ENCODE results near the gene EFCAB8.

Gene EFCAB8

GRCh38 chr20:32883081-32883480, 24.4 kb downstream of the EFCAB8 start:
- DNase-seq (ENCODE audit: low read depth), result no peak
- no peak overlapping the region for H3K4me3 ChIP-seq (ENCODE audit: control insufficient read depth, low read depth, low read length)
- TF ChIP-seq, protein P1, sequence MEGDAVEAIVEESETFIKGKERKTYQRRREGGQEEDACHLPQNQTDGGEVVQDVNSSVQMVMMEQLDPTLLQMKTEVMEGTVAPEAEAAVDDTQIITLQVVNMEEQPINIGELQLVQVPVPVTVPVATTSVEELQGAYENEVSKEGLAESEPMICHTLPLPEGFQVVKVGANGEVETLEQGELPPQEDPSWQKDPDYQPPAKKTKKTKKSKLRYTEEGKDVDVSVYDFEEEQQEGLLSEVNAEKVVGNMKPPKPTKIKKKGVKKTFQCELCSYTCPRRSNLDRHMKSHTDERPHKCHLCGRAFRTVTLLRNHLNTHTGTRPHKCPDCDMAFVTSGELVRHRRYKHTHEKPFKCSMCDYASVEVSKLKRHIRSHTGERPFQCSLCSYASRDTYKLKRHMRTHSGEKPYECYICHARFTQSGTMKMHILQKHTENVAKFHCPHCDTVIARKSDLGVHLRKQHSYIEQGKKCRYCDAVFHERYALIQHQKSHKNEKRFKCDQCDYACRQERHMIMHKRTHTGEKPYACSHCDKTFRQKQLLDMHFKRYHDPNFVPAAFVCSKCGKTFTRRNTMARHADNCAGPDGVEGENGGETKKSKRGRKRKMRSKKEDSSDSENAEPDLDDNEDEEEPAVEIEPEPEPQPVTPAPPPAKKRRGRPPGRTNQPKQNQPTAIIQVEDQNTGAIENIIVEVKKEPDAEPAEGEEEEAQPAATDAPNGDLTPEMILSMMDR (conservative IDR thresholded peaks at IDR 0.05; ENCODE audit: control insufficient read depth, insufficient read depth, low read depth, low read length), result no peak

DNA sequence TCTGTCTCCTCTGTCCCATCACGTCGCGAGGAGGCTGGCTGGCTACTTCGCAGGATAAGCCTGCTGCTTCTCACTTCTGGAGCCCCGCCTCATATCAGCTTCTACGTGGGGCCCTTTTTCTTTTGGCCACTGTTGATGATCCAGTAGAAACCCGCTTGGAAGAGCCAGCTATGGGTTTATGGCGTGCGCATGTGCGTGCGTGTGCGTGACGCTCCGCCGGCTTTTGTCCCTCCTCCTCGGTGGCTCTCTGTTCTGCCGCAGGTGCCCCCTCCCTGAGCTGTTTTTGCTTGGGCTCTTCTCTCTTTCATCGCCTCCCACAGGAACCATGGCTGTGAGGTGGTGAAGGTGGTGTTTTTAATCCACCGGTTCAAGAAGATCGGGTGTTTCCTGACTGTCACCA, 26.5 kb downstream of the EFCAB8 start:
- no peak overlapping the region for H3K4me3 ChIP-seq (ENCODE audit: control insufficient read depth, low read depth, low read length)
- TF ChIP-seq, protein P1 (conservative IDR thresholded peaks at IDR 0.05; ENCODE audit: control insufficient read depth, insufficient read depth, low read depth, low read length), result no peak
- DNase-seq (ENCODE audit: low read depth), result no peak

DNA sequence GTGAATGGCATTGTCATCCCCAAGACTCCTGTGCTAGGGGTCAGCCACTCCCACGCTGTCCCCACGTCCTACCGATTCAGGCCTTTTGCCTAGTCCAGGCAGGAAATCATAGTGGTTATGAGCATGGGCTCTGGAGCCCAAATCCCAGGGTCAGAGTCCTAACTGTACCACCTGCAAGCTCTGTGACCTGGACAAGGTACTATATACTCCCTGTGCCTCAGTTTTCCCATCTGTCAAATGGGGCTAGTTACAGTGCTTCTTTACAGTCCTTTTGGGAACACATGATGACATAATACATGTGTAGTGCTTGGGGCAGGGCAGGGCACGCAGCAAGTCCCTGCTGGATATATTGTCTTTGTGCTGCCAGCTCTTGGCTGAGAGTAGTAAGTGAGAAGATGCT, 27.2 kb downstream of the EFCAB8 start:
- no peak overlapping the region for H3K4me3 ChIP-seq (ENCODE audit: control insufficient read depth, low read depth, low read length)
- TF ChIP-seq, protein P1 (conservative IDR thresholded peaks at IDR 0.05; ENCODE audit: control insufficient read depth, insufficient read depth, low read depth, low read length), result no peak
- DNase-seq (ENCODE audit: low read depth), result no peak

DNA sequence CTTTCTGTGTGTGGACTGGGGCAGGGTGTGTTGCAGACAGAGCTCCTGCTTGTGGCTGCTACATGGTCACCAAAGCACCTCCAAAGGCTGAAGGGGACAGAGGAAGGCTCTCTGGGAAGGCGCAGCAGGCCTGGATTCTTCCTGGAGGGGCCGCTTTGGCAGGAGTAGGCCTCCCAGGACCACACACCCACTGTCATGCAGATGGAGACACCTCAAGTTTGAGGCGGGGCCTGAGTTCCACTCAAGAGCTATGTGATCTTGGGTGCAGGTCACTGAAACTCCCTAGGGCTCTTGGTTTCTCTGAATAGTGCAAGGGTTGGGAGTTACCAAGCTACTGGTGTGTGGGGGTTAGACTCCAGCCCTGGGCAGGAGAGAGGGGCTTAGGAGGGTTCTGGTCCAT, 27.9 kb downstream of the EFCAB8 start:
- no peak for DNase-seq (ENCODE audit: low read depth)
- TF ChIP-seq, protein P1 (conservative IDR thresholded peaks at IDR 0.05; ENCODE audit: control insufficient read depth, insufficient read depth, low read depth, low read length), result no peak
- no peak overlapping the region for H3K4me3 ChIP-seq (ENCODE audit: control insufficient read depth, low read depth, low read length)

GRCh38 chr20:32887492-32887891, 28.8 kb downstream of the EFCAB8 start:
- TF ChIP-seq, protein P1 (conservative IDR thresholded peaks at IDR 0.05; ENCODE audit: control insufficient read depth, insufficient read depth, low read depth, low read length), result no peak
- H3K4me3 ChIP-seq (ENCODE audit: control insufficient read depth, low read depth, low read length), result no peak overlapping the region
- DNase-seq (ENCODE audit: low read depth), result no peak

GRCh38 chr20:32888636-32889035, 29.9 kb downstream of the EFCAB8 start:
- H3K4me3 ChIP-seq (ENCODE audit: control insufficient read depth, low read depth, low read length), result no peak overlapping the region
- TF ChIP-seq, protein P1 (conservative IDR thresholded peaks at IDR 0.05; ENCODE audit: control insufficient read depth, insufficient read depth, low read depth, low read length), result no peak
- no peak for DNase-seq (ENCODE audit: low read depth)

- TF ChIP-seq, protein P1 (conservative IDR thresholded peaks at IDR 0.05; ENCODE audit: control insufficient read depth, insufficient read depth, low read depth, low read length), result no peak
- DNase-seq (ENCODE audit: low read depth), result no peak
- no peak overlapping the region for H3K4me3 ChIP-seq (ENCODE audit: control insufficient read depth, low read depth, low read length)
These were observed 30.6 kb downstream of the EFCAB8 start for GRCh38 chr20:32889281-32889680.

Data from fibroblast of mammary gland (primary cell).